ENCODE data around the gene JMJD7. TPM values are rescaled to one million over a fixed set of nuclear protein-coding genes. Genes with fewer than 3 reads are reported as not detected.

JMJD7 gene
- total RNA-seq, 4 donors from 2014 or later = 0.59 to 27.2 (median 9.8) TPM

DNA sequence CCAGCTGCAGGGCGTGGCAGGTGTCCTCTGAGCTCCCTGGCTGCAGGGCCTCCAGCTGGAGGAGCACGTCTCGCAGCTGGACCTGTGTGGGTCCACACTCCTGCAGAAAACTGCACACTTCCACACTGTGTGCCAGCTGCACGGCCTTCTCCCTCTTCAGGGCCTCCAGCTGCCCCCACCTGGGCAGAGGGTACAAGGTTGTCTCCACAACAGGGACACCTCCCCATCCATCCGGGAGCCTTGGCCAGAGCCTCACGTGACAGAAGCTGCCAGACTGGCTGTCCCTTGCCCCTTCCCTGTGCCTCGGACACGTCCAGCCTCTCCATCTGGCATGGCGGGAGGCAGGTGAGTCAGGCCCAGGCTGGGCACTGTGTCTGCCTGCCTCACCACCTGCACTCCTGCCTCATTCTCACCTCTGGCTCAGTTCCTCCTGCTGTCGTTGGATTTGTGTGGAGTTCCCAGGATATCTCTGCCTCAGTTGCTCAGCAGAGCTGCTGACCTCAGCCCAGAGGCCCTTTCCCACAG is 51.5 kb downstream of the JMJD7 start:
- intact Hi-C loops (cut with DNase I; ENCODE audit: low total_unique reads) = no loop called here
- H3K27me3 ChIP-seq = no peaks in the 10 kb centered on the region
- peaks cover 0 to 11% of the 10 kb centered on the region in 2 donors for H3K4me1 ChIP-seq
- no peak for DNase-seq
- H3K4me3 ChIP-seq = no peak overlapping the region
- TF ChIP-seq, protein P1, sequence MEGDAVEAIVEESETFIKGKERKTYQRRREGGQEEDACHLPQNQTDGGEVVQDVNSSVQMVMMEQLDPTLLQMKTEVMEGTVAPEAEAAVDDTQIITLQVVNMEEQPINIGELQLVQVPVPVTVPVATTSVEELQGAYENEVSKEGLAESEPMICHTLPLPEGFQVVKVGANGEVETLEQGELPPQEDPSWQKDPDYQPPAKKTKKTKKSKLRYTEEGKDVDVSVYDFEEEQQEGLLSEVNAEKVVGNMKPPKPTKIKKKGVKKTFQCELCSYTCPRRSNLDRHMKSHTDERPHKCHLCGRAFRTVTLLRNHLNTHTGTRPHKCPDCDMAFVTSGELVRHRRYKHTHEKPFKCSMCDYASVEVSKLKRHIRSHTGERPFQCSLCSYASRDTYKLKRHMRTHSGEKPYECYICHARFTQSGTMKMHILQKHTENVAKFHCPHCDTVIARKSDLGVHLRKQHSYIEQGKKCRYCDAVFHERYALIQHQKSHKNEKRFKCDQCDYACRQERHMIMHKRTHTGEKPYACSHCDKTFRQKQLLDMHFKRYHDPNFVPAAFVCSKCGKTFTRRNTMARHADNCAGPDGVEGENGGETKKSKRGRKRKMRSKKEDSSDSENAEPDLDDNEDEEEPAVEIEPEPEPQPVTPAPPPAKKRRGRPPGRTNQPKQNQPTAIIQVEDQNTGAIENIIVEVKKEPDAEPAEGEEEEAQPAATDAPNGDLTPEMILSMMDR (IDR thresholded peaks at IDR 0.05) = no peak
- TF ChIP-seq POLR2A (IDR thresholded peaks at IDR 0.05) = no peak
- H3K27ac ChIP-seq = no peak overlapping the region
- H3K36me3 ChIP-seq = no peaks in the 10 kb centered on the region
- no peaks in the 10 kb centered on the region for H3K9me3 ChIP-seq

DNA sequence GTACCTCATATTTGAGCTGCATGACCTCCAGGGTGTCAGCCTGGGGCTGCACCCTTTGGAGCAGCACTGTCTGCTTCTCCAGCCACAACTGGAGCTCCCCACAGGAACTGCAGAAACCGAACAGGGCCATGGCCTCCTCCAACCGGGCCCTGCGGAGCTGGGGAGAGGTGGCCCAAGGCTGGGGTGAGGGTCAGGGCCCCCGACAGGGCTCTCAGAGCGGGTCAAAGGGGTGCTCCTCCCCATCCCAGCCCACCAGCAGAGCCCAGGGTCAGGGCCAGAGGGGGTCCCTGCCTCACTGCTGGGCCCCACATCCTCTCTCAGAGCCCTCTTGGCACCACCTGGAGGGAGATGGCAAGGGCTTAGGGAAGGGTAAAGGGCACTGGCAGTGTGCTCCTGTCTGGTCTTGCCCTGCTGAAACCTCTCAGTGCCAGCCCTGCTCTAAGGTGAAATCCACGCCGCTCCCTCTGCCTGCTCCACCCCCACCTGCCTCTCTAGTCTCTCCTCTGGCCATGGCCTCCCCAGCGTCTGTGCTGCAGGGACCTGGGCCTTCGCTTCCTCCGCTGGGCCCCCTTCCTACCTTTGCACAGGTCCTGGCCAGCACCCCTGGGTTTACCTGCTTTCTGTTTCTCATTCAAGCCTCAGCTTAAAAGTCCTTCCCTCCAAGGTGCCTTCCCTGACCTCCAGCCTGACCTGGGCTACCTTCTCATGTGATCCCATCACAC is 52.4 kb downstream of the JMJD7 start:
- intact Hi-C loops (cut with DNase I; ENCODE audit: low total_unique reads) = no loop called here
- no peaks in the 10 kb centered on the region for H3K27me3 ChIP-seq
- no peaks in the 10 kb centered on the region for H3K9me3 ChIP-seq
- no peak overlapping the region for H3K4me3 ChIP-seq
- DNase-seq = no peak
- H3K4me1 ChIP-seq = peaks cover 0 to 11% of the 10 kb centered on the region in 2 donors
- TF ChIP-seq, protein P1 (IDR thresholded peaks at IDR 0.05) = no peak
- TF ChIP-seq POLR2A (IDR thresholded peaks at IDR 0.05) = no peak
- H3K36me3 ChIP-seq = no peaks in the 10 kb centered on the region
- H3K27ac ChIP-seq = no peak overlapping the region

DNA sequence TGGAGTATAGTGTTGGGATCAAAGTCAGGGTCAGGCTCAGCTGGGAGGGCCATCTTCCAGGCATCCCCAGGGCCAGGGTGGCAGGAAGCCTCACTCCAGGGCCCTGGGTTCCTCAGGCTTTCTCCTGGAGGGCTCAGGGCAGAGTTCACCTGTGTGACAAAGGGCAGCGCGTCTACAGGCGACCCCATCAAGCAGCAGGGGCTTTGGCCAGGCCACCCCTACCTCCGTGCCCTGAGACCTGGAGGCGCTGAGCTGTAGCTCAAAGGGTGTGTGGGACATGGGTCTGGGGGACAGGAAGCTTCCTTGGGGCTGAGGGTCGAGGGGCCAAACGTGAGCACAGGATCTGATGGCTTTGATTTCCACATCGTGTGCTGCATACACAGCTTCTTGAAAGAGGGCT is 53.2 kb downstream of the JMJD7 start:
- Histone ChIP-seq H3K27ac (no peak overlapping the region), H3K9me3 (no peaks in the 10 kb centered on the region), H3K4me1 (peaks cover 0 to 11% of the 10 kb centered on the region in 2 donors), H3K27me3 (no peaks in the 10 kb centered on the region), H3K36me3 (no peaks in the 10 kb centered on the region), H3K4me3 (no peak overlapping the region)
- DNase-seq = no peak
- no peak for TF ChIP-seq POLR2A (IDR thresholded peaks at IDR 0.05)
- TF ChIP-seq, protein P1 (IDR thresholded peaks at IDR 0.05) = no peak
- intact Hi-C loops (cut with DNase I; ENCODE audit: low total_unique reads) = no loop called here

DNA sequence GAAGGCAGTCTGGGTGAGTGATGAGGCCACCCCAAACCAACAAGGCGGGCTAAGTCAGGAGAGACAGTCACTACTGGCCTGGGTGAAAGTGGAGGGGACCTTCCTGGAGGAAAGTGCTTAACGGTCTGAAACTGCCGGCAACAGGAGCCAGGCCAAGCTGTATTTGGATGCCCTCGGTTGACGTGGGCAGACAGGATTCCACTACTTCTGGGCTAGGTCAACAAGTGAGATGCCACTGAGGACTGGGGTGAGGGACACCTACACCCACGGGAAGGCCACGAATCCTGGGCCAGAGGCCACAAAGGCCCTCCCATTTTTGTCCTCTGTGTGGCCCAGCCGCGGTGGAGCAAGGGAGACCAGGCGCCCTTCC is 53.6 kb downstream of the JMJD7 start:
- Histone ChIP-seq H3K36me3 (no peaks in the 10 kb centered on the region), H3K9me3 (no peaks in the 10 kb centered on the region), H3K27me3 (no peaks in the 10 kb centered on the region), H3K4me3 (peak overlapping the region in 1 of 2 donors; percentile 19), H3K27ac (no peak overlapping the region), H3K4me1 (peaks cover 0 to 11% of the 10 kb centered on the region in 2 donors)
- no peak for DNase-seq
- intact Hi-C loops (cut with DNase I; ENCODE audit: low total_unique reads) = no loop called here
- TF ChIP-seq, protein P1 (IDR thresholded peaks at IDR 0.05) = no peak
- TF ChIP-seq POLR2A (IDR thresholded peaks at IDR 0.05) = no peak

DNA sequence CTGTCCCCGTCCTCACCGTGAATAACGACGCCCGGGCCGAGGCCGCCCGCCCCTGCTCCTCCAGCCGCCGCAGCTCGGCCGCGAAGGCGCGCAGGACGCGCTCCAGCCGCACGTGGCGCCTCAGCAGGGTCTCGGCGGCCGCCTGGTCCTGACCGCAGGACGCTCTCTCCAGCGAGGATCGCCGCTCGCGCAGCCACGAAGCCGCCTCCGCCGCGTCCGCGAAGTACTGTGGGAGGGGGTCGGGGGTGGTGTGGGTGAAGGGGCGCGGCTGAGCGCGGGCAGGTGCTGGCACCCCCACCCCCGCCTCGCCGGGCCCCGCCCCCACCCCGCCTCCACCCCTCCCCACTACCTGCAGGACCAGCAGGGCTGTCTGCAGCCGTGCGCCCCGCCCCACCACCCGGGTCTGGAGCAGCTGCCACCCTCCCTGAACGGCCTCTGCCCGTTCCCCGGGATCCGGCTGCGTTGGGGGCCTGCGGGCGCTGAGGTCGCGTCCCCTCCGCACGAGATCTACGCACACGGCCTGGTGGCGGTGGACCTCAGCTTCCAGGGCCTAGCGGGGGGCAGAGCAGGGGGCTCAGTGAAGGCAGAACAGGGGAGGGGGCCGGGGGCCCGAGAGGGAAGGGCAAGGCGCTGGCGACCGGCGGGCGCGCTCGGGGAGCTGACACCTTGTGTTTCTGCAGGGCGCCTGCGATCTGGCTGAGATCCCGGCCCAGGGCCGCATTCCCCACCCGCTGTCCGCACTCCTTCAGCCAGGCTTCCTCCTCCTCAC is 54.2 kb downstream of the JMJD7 start:
- no peak for TF ChIP-seq POLR2A (IDR thresholded peaks at IDR 0.05)
- TF ChIP-seq, protein P1 (IDR thresholded peaks at IDR 0.05) = no peak
- Histone ChIP-seq H3K27me3 (no peaks in the 10 kb centered on the region), H3K36me3 (no peaks in the 10 kb centered on the region), H3K27ac (no peak overlapping the region), H3K4me3 (peak overlapping the region; percentile 1 to 19), H3K4me1 (peaks cover 0 to 11% of the 10 kb centered on the region in 2 donors), H3K9me3 (no peaks in the 10 kb centered on the region)
- no peak for DNase-seq
- intact Hi-C loops (cut with DNase I; ENCODE audit: low total_unique reads) = no loop called here

All from uterus (tissue), 4 donors.